Uterus (tissue), 2 donors: ENCODE results near the gene ARAP1.

Source experiments
- CTCF ChIP-seq, 4 experiments: fragments of 200-600 bp in 2 of 4; fragments of 450-650 bp in 2 of 4; sonication (generic) in 2 of 4; IDR thresholded peaks; one replicate each; pipeline ENCODE4 v1.5.1; 2016 to 2019; ENCODE audit warnings: antibody characterized with exemption in 4 of 4, mild to moderate bottlenecking in 2 of 4, moderate library complexity in 1 of 4
- POLR2A ChIP-seq, 2 donors: fragments of 450-650 bp; IDR thresholded peaks; one replicate each; pipeline ENCODE4 v1.6.1; 2016; ENCODE audit warnings: antibody characterized with exemption in 2 of 2, mild to moderate bottlenecking in 1 of 2, moderate library complexity in 1 of 2

- TF ChIP-seq CTCF (IDR thresholded peaks at IDR 0.05) (no peak), POLR2A (IDR thresholded peaks at IDR 0.05) (no peak)
Observed at GRCh38 chr11:72747289-72747855, 4.8 kb downstream of the ARAP1 start.
